Activated T-cell treated with anti-CD3 and anti-CD28 coated beads, Interleukin-2, amount 50 U/mL, for 72 hours (primary cell): ENCODE measurements around the gene SPX. TPM values are rescaled to one million over a fixed set of nuclear protein-coding genes. Genes with fewer than 3 reads are reported as not detected.

ENCODE experiments used
- ATAC-seq, 2 donors: fragments of 150-1000 bp; cut with Tn5 transposase; replicated peaks in 1 of 2; 2 replicates each; pipeline ENCODE4 v1.10.0; 2021; ENCODE audit warnings: moderate library complexity in 2 of 2, mild to moderate bottlenecking in 1 of 2
- DNase-seq, 2 donors: peaks; one replicate each; pipeline ENCODE4 v3.0.0; 2021 to 2022; ENCODE audit warnings: mixed read lengths in 1 of 2
- H3K27ac Mint-ChIP-seq: one replicate; pipeline ENCODE4 v1.8.0; 2022; ENCODE audit warnings: mild to moderate bottlenecking, moderate library complexity, mixed read lengths
- H3K27me3 Mint-ChIP-seq: one replicate; pipeline ENCODE4 v1.8.0; 2022; ENCODE audit warnings: low read depth, mixed read lengths
- H3K36me3 Mint-ChIP-seq, 2 donors: one replicate each; pipeline ENCODE4 v1.8.0; 2022; ENCODE audit warnings: mixed read lengths in 2 of 2, mild to moderate bottlenecking in 1 of 2; ENCODE audit not compliant: insufficient read depth in 2 of 2
- H3K4me1 Mint-ChIP-seq: one replicate; pipeline ENCODE4 v1.8.0; 2022; ENCODE audit warnings: low read depth, mixed read lengths
- H3K4me3 Mint-ChIP-seq, 2 donors: one replicate each; pipeline ENCODE4 v1.8.0; 2022; ENCODE audit warnings: mild to moderate bottlenecking in 2 of 2, mixed read lengths in 2 of 2, moderate library complexity in 2 of 2
- H3K9me3 Mint-ChIP-seq, 2 donors: one replicate each; pipeline ENCODE4 v1.8.0; 2022; ENCODE audit warnings: mixed read lengths in 2 of 2
- total RNA-seq, 2 donors: library from RNA; stranded (reverse); gene quantifications; one replicate each; pipeline ENCODE4 v1.2.3, GENCODE V29; 2022

SPX gene
- total RNA-seq, 2 donors from 2014 or later: 1.6 to 2.8 TPM

DNA sequence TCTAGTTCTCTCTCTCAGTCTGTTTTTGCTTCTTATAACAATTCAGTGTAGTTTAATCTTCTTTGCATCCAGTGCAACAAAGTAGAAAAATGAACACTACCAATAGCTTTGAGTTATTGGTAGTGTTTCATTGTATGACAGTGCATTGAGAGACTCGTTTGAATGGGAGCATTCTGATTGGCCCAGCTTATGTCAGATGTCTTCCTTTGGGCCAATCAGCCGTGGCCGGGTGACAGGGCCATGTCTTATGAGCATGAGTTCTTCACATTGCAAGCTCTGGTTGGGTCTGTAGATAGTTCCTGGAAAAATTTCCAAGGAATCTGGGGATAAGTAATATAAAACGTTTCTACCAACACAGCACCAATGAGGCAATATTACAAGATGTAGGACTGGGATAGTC is 42.0 kb downstream of the SPX start:
- H3K4me3 Mint-ChIP-seq: no peak overlapping the region
- H3K9me3 Mint-ChIP-seq: no peaks in the 10 kb centered on the region
- DNase-seq: no peak
- H3K27ac Mint-ChIP-seq: no peak overlapping the region
- H3K27me3 Mint-ChIP-seq: no peaks in the 10 kb centered on the region
- ATAC-seq: no peak
- H3K36me3 Mint-ChIP-seq: no peaks in the 10 kb centered on the region
- no peaks in the 10 kb centered on the region for H3K4me1 Mint-ChIP-seq

DNA sequence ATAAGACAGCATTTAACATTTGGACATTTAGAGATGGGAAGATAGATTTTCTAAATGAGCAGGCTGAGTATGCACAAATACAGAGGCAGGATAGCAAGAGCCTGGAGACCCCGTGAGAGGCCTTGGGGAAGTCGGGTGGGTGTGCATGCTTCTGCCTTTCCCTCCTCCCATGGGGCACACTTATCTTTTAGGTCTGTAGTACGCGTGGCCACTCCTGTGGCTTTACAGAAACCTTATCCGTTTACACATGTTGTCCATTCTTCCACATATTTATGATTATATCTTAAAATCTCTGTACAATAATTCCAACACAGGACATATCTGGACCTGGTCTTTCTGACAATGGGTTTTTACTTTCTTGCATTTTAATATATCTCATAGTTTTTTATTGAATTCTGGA is 45.0 kb downstream of the SPX start:
- Mint-ChIP-seq H3K9me3 (no peaks in the 10 kb centered on the region), H3K27me3 (no peaks in the 10 kb centered on the region), H3K4me1 (no peaks in the 10 kb centered on the region), H3K4me3 (no peak overlapping the region), H3K27ac (no peak overlapping the region), H3K36me3 (no peaks in the 10 kb centered on the region)
- ATAC-seq (no peak), DNase-seq (no peak)

DNA sequence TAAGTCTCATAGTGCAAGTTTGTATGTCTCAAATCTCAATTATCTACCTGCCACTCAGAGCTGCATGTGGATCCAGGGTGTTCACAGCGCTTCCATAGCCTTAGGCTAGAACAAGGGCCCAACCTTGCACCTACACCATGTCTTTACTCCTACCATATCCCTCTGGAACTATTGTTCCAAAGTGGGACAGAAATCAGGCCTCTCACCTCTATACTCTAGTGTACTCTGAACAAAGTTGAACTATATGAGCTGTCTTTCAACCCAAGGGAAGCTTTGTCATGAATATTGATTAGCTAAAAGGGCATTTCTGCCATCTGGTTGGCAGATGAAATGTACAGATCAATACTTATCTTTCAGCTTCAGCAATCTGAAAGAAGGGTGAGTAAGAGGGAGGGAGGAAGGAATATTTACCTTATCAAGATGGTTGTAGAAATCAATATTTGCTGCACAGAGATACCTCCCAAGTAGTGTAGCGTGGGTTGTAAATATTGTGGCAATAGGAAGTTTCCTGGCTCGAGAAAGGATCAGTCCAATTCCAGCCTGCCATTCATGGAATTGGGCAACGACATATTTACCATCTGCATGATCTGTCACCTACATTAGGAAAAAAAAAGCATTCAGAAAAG is 47.8 kb downstream of the SPX start:
- no peak overlapping the region for H3K4me3 Mint-ChIP-seq
- H3K36me3 Mint-ChIP-seq: no peaks in the 10 kb centered on the region
- no peak overlapping the region for H3K27ac Mint-ChIP-seq
- no peaks in the 10 kb centered on the region for H3K4me1 Mint-ChIP-seq
- H3K9me3 Mint-ChIP-seq: no peaks in the 10 kb centered on the region
- DNase-seq (no peak), ATAC-seq (no peak)
- H3K27me3 Mint-ChIP-seq: no peaks in the 10 kb centered on the region

DNA sequence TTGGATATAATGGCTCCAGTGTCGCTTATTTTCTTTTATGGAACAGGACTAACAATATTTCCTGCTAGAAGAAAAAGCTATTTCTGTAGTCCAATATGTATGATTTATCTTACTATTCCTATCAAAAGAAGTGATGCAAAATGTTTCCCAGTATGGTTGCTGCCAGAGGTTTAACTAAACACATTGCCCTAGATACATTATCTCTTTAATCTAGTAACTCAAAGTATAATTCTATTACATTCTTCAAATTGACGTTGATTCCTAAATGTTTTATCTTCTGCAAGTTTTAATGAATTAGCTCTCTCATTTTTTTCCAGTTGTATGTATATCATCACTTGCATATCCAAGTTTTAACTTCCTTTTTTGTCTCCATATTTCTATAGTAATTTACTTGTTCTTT is 50.3 kb downstream of the SPX start:
- H3K4me1 Mint-ChIP-seq: no peaks in the 10 kb centered on the region
- H3K27me3 Mint-ChIP-seq: peaks cover 5% of the 10 kb centered on the region
- H3K36me3 Mint-ChIP-seq: no peaks in the 10 kb centered on the region
- no peak overlapping the region for H3K4me3 Mint-ChIP-seq
- DNase-seq: no peak
- H3K9me3 Mint-ChIP-seq: peaks cover 0 to 2% of the 10 kb centered on the region in 2 donors
- no peak overlapping the region for H3K27ac Mint-ChIP-seq
- no peak for ATAC-seq

DNA sequence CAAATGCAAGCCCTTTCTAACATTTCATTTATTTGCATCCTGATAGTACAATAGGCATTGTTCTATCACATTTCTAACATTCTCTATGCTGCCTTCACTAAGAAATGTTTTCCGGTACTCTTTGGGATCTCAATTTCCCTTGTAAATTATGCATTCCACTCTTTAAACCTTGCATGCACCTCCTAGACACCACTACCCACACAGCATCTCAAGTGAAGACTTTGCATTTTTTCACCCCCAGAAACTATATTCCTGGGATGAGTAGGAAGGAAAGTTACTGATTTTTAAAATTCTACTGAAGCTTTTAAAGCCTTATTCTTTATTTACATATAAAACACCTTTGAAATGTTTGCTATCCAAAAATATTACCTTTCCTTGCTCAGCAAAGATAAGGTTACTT is 51.4 kb downstream of the SPX start:
- peaks cover 0 to 2% of the 10 kb centered on the region in 2 donors for H3K9me3 Mint-ChIP-seq
- H3K4me3 Mint-ChIP-seq: no peak overlapping the region
- DNase-seq (no peak), ATAC-seq (no peak)
- peaks cover 5% of the 10 kb centered on the region for H3K27me3 Mint-ChIP-seq
- no peaks in the 10 kb centered on the region for H3K36me3 Mint-ChIP-seq
- no peak overlapping the region for H3K27ac Mint-ChIP-seq
- no peaks in the 10 kb centered on the region for H3K4me1 Mint-ChIP-seq

DNA sequence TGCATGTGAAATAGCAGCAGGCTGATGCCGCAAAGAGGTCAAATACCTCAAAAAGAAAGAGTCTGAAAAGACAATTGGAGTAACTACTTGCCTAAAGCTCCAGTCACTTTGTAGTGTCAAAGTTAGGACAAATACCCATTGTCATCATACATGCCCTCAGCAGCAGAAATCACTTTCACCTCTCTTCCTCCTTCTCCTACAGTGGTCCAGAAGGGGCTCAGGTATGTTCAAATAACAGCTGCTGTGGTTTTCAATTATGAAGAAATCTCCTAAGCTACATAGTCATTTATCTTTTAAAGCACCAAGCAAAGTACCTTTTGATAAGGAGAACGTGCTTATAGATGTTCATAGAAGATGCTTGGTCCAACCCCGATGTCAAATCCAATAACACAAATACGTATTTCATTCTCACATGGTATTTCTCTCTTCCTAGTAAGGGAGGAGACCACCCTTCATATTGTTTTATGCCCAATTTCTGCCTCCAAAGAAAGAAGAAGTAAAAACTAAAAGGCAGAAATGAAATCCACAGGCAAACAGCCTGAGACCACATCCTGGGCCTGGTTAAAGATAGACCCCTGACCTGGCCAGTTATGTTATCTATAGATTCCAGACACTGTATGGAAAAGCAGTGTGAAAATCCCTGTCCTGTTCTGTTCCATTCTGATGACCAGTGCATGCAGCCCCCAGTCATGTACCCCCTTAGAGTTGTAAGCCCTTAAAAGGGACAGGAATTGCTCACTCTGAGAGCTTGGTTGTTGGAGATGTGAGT is 54.8 kb downstream of the SPX start:
- no peak overlapping the region for H3K4me3 Mint-ChIP-seq

More for the DNA sequence above, 54.8 kb downstream of the SPX start:
- Mint-ChIP-seq H3K27me3 (peaks cover 5% of the 10 kb centered on the region), H3K9me3 (peaks cover 1 to 6% of the 10 kb centered on the region in 2 donors), H3K27ac (no peak overlapping the region), H3K4me1 (no peaks in the 10 kb centered on the region), H3K36me3 (no peaks in the 10 kb centered on the region)
- ATAC-seq (no peak), DNase-seq (no peak)

Other genes starting within 250 kb of the SPX start
- not detected for gene SLCO1A2, start 191.4 kb upstream of the SPX start, total RNA-seq
- gene IAPP, start 153.4 kb upstream of the SPX start, total RNA-seq: not detected
- 10 to 100 TPM; 65.3 to 77.2 TPM for gene PYROXD1, start 88.6 kb upstream of the SPX start, total RNA-seq
- 10 to 100 TPM; 92.7 to 93.4 TPM for gene RECQL, start 24.7 kb upstream of the SPX start, total RNA-seq
- 10 to 100 TPM; 46.3 to 51.2 TPM for gene GOLT1B, start 24.5 kb upstream of the SPX start, total RNA-seq
- not detected for gene GYS2, start 78.6 kb downstream of the SPX start, total RNA-seq
- 1,000 to 10,000 TPM; 1,381 to 1,488 TPM for gene LDHB, start 131.5 kb downstream of the SPX start, total RNA-seq
- not detected for gene KCNJ8, start 248.4 kb downstream of the SPX start, total RNA-seq